GM10847 (cell line): ENCODE results near the gene NTRK3.

ENCODE experiments used
- POLR2A ChIP-seq: IDR thresholded peaks from 2 replicates; pipeline ENCODE4 v1.6.1; 2011; ENCODE audit not compliant: insufficient read length; ENCODE audit errors: extremely low read depth

The NTRK3 gene

DNA sequence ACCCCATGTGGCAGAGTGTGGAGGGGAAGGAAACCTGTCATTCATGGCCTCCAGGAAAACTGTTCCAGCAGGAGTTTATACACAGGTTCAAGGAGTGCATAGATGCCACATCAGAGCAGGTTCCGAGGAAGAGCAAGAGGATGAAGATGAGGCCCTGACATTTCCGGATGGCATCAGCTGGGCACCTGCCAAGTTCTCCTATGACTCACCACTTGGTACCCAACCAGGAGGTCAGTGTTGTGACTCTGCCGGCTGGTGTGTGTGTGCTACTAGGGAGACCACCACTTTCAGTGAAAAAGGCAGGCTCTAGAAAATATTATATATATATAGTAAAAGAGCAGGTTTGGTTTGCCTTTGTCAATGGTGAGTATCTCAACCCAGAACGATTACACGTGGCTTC is 69.3 kb downstream of the NTRK3 start:
- TF ChIP-seq POLR2A, result no peak

DNA sequence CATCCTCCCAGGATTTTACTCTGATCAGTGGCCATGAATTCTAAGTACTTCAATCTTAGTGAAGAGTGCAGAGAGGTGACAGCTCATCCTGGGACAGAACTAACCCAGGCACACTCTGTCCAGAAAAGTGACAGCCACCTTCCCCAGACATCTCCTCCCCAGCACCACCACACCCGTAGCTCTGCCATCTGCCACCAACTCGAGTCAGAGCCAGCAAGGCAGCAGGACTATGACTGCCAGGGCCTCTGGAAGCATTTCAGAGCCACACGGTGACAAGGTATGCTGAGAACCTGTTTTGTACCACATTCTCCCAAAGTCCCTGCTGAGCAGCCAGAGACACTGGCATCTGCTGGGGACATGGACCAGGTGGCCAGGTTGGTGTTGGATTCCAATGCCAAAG is 71.0 kb downstream of the NTRK3 start:
- TF ChIP-seq POLR2A, result no peak

DNA sequence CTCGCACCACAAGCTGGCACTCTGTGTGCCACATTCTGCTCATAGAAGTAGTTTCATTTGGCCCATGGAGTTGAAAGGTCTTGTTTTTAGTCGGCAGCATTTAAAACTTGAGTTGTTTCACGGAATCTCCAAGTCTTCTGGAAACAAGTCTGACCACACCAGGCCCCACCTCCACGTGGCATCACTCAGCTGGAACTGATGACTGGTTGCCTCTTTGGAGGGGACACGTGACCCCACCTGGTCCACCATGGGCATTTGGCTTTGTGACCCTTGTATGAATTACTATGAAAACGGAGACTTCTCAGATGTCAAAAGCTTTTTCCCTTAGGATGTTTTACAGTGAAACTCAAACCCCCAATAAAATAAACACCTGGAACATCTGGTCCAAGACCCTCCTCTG is 74.9 kb downstream of the NTRK3 start:
- no peak for TF ChIP-seq POLR2A

DNA sequence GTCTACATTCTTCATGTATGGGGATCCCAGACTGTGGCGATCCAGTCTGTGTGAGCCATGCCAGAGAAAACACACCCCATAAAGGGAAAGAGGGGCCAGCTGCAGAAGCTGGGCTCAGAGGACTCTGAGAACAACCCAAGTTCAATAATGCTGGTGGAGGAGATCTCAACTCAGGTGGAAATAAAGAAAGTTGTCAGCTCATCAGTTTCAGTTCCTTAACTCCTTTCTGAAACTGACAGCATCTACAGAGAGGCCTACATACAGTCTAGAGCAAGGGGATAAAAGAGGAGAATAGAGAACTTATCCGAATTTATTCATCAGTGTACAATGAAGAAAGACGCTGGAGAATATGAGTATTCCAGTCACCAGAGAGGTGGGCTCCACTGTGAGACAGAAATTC is 77.0 kb downstream of the NTRK3 start:
- no peak for TF ChIP-seq POLR2A

DNA sequence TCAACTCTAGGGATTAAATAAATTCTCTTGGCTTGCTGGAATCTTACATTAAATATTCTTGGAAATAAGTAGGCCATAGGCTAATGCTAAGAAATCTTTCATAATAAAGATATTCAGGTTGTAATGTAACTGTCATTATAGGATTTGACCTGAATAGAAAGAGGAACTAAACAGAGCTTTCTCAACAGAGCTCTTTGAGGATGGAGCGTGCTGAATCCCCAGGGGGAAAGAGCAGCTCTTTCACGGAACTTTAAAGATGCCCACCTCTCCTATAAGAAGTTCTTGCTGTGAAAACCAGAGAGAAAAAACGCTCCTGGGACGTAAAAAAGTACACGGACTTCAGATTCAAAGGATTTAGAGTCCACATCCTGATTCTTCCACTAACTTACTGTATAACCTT is 77.9 kb downstream of the NTRK3 start:
- no peak for TF ChIP-seq POLR2A

DNA sequence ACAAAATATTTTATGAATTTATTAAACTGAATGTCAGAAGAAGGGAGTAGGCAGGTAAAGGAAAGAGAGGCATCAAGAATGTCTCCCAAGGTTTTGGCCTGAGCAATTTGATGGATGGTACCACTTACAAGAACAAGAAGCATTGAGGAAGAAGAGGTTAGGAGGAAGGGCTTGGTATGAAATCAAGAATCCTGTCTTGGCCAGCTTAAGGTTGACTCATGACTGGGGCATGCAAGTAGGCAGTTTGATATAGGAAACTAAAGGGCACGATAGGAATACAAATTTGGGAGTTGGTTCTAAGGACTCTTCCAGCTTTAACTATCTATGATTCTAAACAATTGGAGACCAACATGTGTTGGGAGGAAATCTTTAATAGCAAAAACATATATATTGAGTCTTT is 79.1 kb downstream of the NTRK3 start:
- no peak for TF ChIP-seq POLR2A

DNA sequence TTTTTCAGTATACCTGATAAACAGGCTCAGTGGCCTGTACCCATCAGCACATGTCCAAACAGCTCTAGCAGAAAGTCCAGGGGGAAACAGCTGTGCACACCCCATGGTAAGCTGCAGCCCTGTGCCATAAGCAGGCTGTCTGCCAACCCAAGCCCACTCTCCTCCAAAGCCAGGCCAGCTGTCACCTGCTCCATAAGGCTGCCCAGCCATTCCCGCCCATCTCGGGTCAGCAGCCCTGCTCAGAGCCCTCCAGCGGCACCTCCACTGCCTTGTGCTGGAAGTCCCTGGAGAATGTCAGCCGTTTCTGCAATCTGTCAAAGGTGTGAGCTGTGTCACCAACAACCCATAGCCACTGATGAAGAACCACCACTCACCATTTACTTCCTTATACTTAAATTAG is 82.0 kb downstream of the NTRK3 start:
- no peak for TF ChIP-seq POLR2A

DNA sequence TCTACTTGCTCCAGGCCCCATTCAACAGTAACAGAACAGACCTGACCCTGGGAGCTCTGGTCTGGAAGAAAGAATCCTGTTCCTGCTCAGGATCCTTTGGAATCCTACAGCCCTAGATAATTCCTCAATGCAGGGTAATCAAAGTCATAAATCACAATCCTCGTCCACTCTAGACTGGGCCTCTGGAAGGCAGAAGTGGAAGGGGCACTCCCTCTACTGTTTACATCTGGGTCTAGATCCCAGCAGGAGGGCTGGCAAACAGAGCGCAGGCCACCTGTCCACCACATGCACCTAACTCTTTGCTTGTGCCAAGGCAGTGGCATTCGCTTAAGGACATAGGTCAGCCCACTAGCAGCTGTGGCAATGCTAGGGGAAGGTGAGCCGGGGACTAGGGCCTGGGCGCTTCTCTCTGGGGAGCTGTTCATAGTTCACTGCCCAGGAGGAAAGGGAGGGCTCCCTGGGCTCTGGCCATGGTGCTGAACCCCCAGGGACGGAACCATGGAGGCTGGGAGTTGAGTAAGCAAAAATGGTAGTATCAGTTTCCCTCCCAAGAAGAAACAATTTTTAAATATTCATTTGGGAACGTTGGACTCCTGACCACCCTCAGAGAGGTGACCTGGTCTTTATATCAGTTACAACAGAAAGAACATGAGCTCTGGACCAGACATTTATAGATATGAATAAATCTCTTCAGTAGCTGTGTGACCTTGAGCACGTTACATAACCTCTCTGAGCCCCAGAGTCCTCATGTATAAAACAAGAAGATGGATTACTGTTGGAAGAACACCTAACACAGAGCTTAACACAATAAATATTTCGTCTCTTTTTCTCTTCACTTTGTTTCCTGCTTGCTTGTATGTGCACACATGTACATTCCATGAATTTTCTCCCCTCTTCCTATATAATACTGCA is 90.2 kb downstream of the NTRK3 start:
- no peak for TF ChIP-seq POLR2A

DNA sequence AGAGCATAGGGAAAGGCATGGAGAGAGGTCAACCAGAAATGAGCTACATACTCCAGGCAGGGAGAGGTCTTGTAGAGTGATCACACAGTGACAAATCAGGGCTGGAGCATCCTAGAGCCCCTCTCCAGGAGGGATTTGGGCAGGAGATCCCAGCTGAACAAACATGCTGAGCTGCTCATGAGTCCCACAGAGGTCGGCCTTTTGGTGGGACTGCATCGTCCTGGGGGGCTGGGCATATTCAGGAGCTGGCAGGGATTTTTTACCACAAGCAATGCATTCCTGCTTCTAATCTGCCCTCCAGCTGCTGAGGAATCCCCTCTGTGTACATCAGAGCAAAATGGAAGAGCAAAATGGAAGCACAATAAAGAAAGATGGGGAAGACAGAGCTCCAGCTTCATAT is 94.9 kb downstream of the NTRK3 start:
- no peak for TF ChIP-seq POLR2A

DNA sequence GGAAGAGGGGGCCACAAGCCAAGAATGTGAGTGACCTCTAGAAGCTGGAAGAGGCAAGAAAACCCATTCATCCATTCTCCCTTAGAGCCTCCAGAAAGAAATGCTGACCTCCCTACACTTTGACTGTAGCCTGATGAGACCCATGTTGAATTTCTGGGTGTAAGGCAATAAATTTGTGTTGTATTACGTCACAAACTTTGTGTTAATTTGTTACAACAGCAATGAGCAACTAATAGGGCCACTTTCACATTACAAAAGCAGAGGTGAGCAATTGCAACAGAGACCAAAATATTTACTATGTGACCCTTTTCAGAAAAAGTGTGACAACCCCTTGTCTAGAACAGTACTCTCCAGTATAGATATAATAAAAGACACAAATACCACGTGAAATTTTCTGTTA is 101.2 kb downstream of the NTRK3 start:
- TF ChIP-seq POLR2A, result no peak

DNA sequence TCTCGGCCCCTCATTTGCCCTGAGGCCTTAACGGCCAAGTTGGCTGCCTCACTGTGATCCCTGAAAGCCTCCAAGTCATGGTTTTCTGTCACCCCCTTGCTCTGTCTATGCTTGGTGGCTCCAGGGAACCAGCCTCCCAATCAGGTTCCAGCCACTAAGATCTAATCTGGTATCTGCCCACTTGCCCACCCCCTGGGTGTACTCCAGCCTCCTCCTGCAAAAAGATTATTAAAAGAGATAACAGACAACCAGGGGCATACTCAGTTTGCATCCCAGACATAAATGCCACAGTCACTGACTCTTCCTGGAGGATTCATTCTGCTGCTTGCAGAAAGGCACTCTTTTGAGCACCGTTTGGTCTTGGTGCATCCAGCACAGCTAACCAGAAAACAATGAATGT is 103.9 kb downstream of the NTRK3 start:
- TF ChIP-seq POLR2A, result no peak

DNA sequence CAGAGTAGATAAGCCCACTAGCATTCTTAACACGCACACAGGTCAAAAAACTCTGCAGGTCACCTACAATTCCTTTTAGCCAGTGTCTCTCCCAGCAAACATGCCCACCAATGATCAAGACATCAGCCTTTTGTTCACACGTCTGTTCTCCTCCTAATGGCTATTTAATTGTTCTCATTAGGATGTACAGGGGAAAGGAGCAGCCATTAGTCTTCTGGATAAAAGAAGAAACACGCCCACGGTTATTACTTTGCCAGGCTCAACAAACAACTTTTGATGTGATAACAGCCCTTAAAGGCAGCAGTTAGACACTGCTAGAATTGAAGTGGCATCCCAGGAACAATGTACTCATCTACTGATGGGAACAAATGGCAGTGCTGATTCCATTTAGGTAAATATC is 108.8 kb downstream of the NTRK3 start:
- TF ChIP-seq POLR2A, result no peak

DNA sequence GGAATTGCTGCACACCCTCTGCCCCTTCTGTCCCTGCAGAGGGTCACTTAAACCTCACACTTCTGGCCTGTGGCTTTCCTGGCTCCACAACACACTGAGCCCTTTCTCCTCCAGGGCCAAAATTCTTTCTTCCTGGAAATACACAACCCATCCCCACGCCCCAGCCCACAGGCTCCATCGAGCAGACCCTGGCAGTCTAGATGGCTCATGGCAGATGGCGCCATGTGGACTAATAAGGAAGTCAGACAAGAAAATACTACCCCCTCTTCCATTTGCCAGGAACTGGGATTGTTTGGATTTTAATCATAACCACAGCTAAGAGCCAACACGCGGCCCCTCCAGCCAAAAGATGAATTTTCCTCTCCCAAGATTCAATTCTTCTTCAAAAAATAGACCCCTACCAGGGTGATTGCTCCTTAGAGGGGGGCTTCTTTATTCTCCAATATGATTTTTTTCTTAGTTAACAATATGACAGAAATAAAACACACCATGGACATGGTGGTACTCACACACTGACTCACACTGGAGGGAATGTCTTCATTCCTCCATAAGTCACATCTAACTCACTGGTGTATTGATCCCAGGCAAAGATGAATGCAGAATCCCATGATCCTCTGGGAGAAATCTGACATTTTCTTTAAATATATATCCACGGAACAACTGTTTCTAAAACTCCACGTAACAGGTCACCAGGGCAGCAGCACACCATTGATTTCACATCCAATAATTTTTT is 111.5 kb downstream of the NTRK3 start:
- no peak for TF ChIP-seq POLR2A

DNA sequence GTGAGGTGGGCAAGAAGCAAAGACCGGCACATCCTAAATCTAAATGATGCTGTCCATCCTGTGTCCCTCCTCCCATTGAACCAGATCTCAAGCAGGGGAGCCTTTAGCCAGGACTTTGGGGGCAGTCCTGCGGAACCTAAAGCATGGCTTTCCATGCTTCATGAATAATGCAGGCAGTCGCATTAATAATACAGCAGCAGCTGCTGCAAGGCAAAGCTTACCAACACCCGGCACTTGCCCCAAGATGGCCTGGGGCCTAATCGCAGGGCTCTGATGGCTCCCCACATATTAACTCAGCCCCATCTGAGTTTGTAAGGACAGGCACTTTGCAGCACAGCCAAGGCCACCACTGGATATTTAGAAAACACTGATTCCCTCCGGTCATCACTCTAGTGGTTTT is 114.4 kb downstream of the NTRK3 start:
- TF ChIP-seq POLR2A, result no peak

DNA sequence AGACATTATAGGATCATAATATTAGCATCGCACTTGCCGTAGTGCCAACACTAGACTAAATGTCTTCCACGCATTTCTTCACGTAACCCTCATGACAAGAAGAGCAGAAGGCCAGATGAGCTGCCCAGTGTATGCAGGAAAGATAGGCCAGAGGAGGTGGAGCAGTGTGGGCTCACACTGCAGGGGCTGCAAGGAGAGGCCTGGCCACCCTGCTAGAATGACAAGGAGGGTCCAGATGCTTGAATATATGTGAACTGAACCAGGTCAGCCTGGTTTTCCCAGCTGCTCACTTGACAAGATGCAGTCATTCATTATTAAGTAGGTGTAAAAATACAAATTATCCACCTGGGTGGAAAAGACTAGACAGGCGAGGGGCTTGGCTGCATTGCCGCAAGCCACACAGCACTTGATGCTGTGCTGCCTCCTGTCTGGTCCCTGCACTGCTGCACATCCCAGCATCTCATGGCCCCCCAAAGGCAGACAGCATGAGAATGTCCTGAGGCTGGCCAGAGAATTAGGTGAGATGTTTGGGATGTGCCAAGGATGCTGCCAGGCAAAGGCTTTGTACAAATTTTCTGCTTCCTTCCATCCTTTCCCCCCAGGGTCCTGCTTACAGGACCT is 115.2 kb downstream of the NTRK3 start:
- TF ChIP-seq POLR2A, result no peak

DNA sequence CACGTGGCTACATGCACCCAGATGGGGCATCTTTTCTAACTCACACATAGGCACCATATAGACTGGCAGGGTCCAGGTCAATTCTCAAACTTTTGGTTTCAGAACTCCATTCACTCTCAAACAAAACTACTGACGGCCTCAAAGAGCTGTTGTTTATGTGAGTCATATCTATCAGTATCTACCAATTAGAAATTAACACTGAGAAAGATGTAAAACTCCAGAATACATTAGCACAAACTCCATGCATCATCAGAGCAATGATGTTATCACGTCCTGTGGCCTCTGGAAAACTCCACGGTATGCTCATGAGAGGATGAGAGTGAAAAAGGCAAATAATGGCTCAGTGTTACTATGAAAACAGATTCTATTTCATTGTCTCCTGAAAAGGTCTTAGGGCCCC is 116.1 kb downstream of the NTRK3 start:
- TF ChIP-seq POLR2A, result no peak

DNA sequence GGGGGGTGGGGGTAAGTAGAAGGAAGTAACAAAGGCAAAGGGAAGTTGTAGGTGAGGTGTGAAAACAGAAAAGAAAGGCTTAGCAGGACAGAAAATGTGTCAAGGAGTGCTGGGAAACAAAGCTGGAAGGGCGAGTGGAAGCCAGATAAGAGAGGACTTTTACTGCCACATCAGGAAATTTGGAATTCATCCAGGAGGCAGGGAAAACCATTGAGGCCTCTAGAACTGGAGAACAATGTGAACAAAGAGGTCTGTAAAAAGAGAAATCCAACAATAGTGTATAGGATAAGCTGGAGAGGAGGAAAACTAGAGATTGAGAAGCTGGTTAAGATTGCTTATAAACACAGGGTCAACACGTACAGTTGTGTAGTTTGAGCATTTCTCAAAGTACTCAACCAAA is 116.6 kb downstream of the NTRK3 start:
- no peak for TF ChIP-seq POLR2A

DNA sequence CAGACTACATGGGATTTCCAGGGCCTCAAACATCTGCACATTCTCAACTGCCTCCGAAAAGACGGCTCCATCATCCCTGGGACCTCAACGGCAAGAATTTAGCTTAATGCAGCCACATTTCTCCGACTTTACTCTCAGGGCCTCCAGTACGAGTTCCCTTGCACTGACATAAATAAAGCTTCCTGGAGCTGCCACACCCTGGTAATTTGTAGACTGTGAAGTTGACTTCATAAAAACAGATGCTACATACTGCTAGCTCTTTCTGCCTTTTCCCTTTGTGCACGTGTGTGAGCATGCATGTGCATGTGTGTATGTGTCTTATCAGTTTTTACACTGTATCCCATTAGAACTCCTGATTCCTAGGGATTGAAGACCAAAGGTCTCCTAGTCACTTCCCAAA is 122.7 kb downstream of the NTRK3 start:
- TF ChIP-seq POLR2A, result no peak
